HG02642 (cell line): ENCODE measurements around the gene COLEC12.
"Not testable (repeated sequence)": the region's sequence is repeated elsewhere in the genome, so short reads cannot be mapped to it uniquely, and the experiment has no call there.

Experiments used
- ATAC-seq: cut with Tn5 transposase; IDR thresholded peaks from one replicate; pipeline ENCODE4 v1.9.1; 2021; ENCODE audit warnings: mild to moderate bottlenecking; ENCODE audit not compliant: unreplicated experiment, poor library complexity

COLEC12 gene

GRCh38 chr18:302097-302496 lies 198.4 kb downstream of the COLEC12 start:
- ATAC-seq, result no peak

GRCh38 chr18:297936-298335 lies 202.6 kb downstream of the COLEC12 start:
- no peak for ATAC-seq

GRCh38 chr18:295756-296490 lies 204.6 kb downstream of the COLEC12 start:
- ATAC-seq, result no peak

GRCh38 chr18:294566-294965 lies 205.9 kb downstream of the COLEC12 start:
- no peak for ATAC-seq

GRCh38 chr18:293536-293935 lies 207.0 kb downstream of the COLEC12 start:
- no peak for ATAC-seq

GRCh38 chr18:292271-292670 lies 208.2 kb downstream of the COLEC12 start:
- no peak for ATAC-seq

- ATAC-seq, result not testable (repeated sequence)
Observed at GRCh38 chr18:289970-290369, 210.5 kb downstream of the COLEC12 start.

- no peak for ATAC-seq
Observed at GRCh38 chr18:289026-289425, 211.5 kb downstream of the COLEC12 start.

GRCh38 chr18:286515-287310 lies 213.8 kb downstream of the COLEC12 start:
- ATAC-seq, result no peak

- ATAC-seq, result no peak
Observed at GRCh38 chr18:285817-286216, 214.7 kb downstream of the COLEC12 start.

GRCh38 chr18:275486-275885 lies 225.0 kb downstream of the COLEC12 start:
- no peak for ATAC-seq

GRCh38 chr18:274313-274712 lies 226.2 kb downstream of the COLEC12 start:
- no peak for ATAC-seq

GRCh38 chr18:273525-273924 lies 227.0 kb downstream of the COLEC12 start:
- ATAC-seq, result no peak

GRCh38 chr18:272650-273049 lies 227.9 kb downstream of the COLEC12 start:
- no peak for ATAC-seq

- no peak for ATAC-seq
Observed at GRCh38 chr18:269480-270095, 230.9 kb downstream of the COLEC12 start.

GRCh38 chr18:267688-268552 lies 232.6 kb downstream of the COLEC12 start, which contains the start of gene THOC1:
Gene THOC1, minus strand, starts transcription at chr18:268047. Its CDS starts 28 bp downstream, at chr18:268019.
- peak; percentile 93 for ATAC-seq

GRCh38 chr18:267380-267687 lies 233.2 kb downstream of the COLEC12 start:
- no peak for ATAC-seq
